B cell (primary cell): ENCODE results near the gene SNX20. TPM values are rescaled to one million over a fixed set of nuclear protein-coding genes. Genes with fewer than 3 reads are reported as not detected.

Source experiments
- ATAC-seq: fragments of 200-7000 bp; cut with Tn5 transposase; one replicate; pipeline ENCODE4 v1.10.0; 2021; ENCODE audit warnings: low read depth, mild to moderate bottlenecking, moderate number of reproducible peaks, moderate library complexity
- CTCF ChIA-PET: fragments of 350-600 bp; sonication (Branson Sonifier 250); formaldehyde crosslinking; loops from one replicate; lab custom pipeline; 2021; ENCODE audit warnings: antibody characterized with exemption, inconsistent platforms; lab: Charles Lee
- POLR2A ChIA-PET: fragments of 350-600 bp; sonication (Branson Sonifier 250); formaldehyde crosslinking; loops from one replicate; lab custom pipeline; 2021; ENCODE audit warnings: antibody characterized with exemption; lab: Charles Lee
- DNase-seq: peaks from one replicate; pipeline ENCODE4 v3.0.0; 2013
- H2AFZ ChIP-seq: 2 replicates; pipeline ENCODE4 v1.6.1; 2012; ENCODE audit warnings: mild to moderate bottlenecking, low read depth, low read length; ENCODE audit not compliant: insufficient read depth, poor library complexity, severe bottlenecking
- H3K27ac ChIP-seq, 2 donors: 1 replicate in 1 of 2; 2 replicates in 1 of 2; pipeline ENCODE4 v1.5.1; 2012 to 2013; ENCODE audit warnings: low read length in 2 of 2, mild to moderate bottlenecking in 2 of 2, moderate library complexity in 1 of 2
- H3K27me3 ChIP-seq, 4 experiments: fragments of 200-600 bp in 1 of 4; sonication (generic) in 1 of 4; replicated peaks in 1 of 4; 1 replicate in 2 of 4; 2 replicates in 2 of 4; pipeline versions ENCODE4 v1.6.1 to v1.7.0; 2013 to 2016; ENCODE audit warnings: low read length in 3 of 4, mild to moderate bottlenecking in 2 of 4, mixed read lengths in 1 of 4, moderate library complexity in 1 of 4; ENCODE audit not compliant: insufficient read depth in 4 of 4, control insufficient read depth in 3 of 4; ENCODE audit errors: control extremely low read depth in 1 of 4
- H3K36me3 ChIP-seq, 2 experiments: replicated peaks in 1 of 2; 1 replicate in 1 of 2; 2 replicates in 1 of 2; pipeline versions ENCODE4 v1.6.1 to v1.7.1; 2013; ENCODE audit warnings: low read length in 1 of 2; ENCODE audit not compliant: insufficient read depth in 2 of 2, control insufficient read depth in 1 of 2; ENCODE audit errors: control extremely low read depth in 1 of 2, extremely low read depth in 1 of 2
- H3K4me1 ChIP-seq, 2 donors: fragments of 200-600 bp in 1 of 2; sonication (generic) in 1 of 2; 1 replicate in 1 of 2; 2 replicates in 1 of 2; pipeline versions ENCODE4 v1.5.1 to v1.6.1; 2013 to 2017; ENCODE audit warnings: low read length in 2 of 2; ENCODE audit not compliant: control insufficient read depth in 2 of 2, insufficient read depth in 2 of 2
- H3K4me2 ChIP-seq: replicated peaks from 2 replicates; pipeline ENCODE3; 2012; ENCODE audit warnings: mild to moderate bottlenecking, low read depth, low read length; ENCODE audit not compliant: poor library complexity, severe bottlenecking
- H3K4me3 ChIP-seq, 5 experiments: fragments of 200-600 bp in 1 of 5; sonication (generic) in 1 of 5; 1 replicate in 3 of 5; 2 replicates in 2 of 5; pipeline versions ENCODE4 v1.5.1 to v1.7.0; 2011 to 2016; ENCODE audit warnings: low read length in 4 of 5, mild to moderate bottlenecking in 4 of 5, low read depth in 2 of 5, control low read depth in 1 of 5, moderate library complexity in 1 of 5; ENCODE audit not compliant: insufficient read depth in 1 of 5; ENCODE audit errors: control extremely low read depth in 1 of 5, extremely low read depth in 1 of 5
- H3K79me2 ChIP-seq: fragments of 200-600 bp; sonication (generic); one replicate; pipeline ENCODE4 v1.6.0; 2016; ENCODE audit warnings: low read length; ENCODE audit not compliant: control insufficient read depth, insufficient read depth
- H3K9ac ChIP-seq: fragments of 200-600 bp; sonication (generic); 2 replicates; pipeline ENCODE4 v1.6.1; 2017; ENCODE audit warnings: mild to moderate bottlenecking, low read length, moderate library complexity
- H3K9me3 ChIP-seq, 3 donors: one replicate each; pipeline versions ENCODE4 v1.6.1 to v1.7.1; 2013; ENCODE audit warnings: low read length in 2 of 3; ENCODE audit not compliant: control insufficient read depth in 2 of 3, insufficient read depth in 1 of 3; ENCODE audit errors: control extremely low read depth in 1 of 3
- H4K20me1 ChIP-seq: 2 replicates; pipeline ENCODE4 v1.6.0; 2012; ENCODE audit warnings: mild to moderate bottlenecking, low read length; ENCODE audit not compliant: insufficient read depth, control insufficient read depth, poor library complexity, severe bottlenecking
- H3K27ac Mint-ChIP-seq: one replicate; pipeline ENCODE4 v1.8.0; 2021; ENCODE audit warnings: mixed read lengths
- H3K27me3 Mint-ChIP-seq: one replicate; pipeline ENCODE4 v1.8.0; 2021; ENCODE audit warnings: mixed read lengths
- H3K4me1 Mint-ChIP-seq: one replicate; pipeline ENCODE4 v1.8.0; 2021; ENCODE audit warnings: mixed read lengths
- H3K4me3 Mint-ChIP-seq: one replicate; pipeline ENCODE4 v1.8.0; 2021; ENCODE audit warnings: mixed read lengths
- H3K9me3 Mint-ChIP-seq: one replicate; pipeline ENCODE4 v1.8.0; 2022; ENCODE audit warnings: mixed read lengths; ENCODE audit not compliant: insufficient read depth
- CTCF ChIP-seq: fragments of 200-600 bp; IDR thresholded peaks from one replicate; pipeline ENCODE4 v1.8.0; 2022; ENCODE audit warnings: antibody characterized with exemption, mild to moderate bottlenecking
- EZH2 ChIP-seq: IDR thresholded peaks from 2 replicates; pipeline ENCODE4 v1.6.1; 2012; ENCODE audit warnings: borderline replicate concordance, low read depth, mild to moderate bottlenecking, moderate library complexity, low read length; ENCODE audit not compliant: insufficient read depth, poor library complexity, severe bottlenecking
- WGBS: methylation state at CpG from one replicate; pipeline ENCODE4 v1.1.5; 2013; ENCODE audit warnings: missing lambda C conversion rate; ENCODE audit not compliant: insufficient coverage; 5-methylcytosine and 5-hydroxymethylcytosine counted together
- intact Hi-C: fragments of 100-400 bp; cut with micrococcal nuclease; formaldehyde crosslinking; loops from one replicate; pipeline ENCODE4 v1.10.0; 2022
- polyA plus RNA-seq: library from polyadenylated mRNA; depleted of rRNA; stranded (reverse); fragments of >200 nt; gene quantifications from 2 replicates; pipeline ENCODE4 v1.2.3, GENCODE V29; 2012
- total RNA-seq, 2 donors: library from RNA; stranded (reverse); fragments of 120-200 nt in 1 of 2; gene quantifications; 1 replicate in 1 of 2; 2 replicates in 1 of 2; pipeline versions ENCODE4 v1.2.3 to v1.2.4, GENCODE V29; 2013 to 2022

SNX20 gene
- total and polyA plus RNA-seq, 2 donors (not counting 1 experiment from before 2014, with no cell fraction given): 34.7 to 43.0 TPM

GRCh38 chr16:50668368-50669008, 12.6 kb downstream of the SNX20 start:
- peaks cover 0 to 33% of the 10 kb centered on the region in 2 experiments for H3K36me3 ChIP-seq
- no peaks in the 10 kb centered on the region for H3K27me3 ChIP-seq
- WGBS: 33% methylated on average over 1 of the region's 5 CpGs
- peak overlapping the region in 1 of 2 donors; percentile 45 for H3K27ac ChIP-seq
- H3K4me2 ChIP-seq: no peak overlapping the region
- no peak overlapping the region for H2AFZ ChIP-seq
- peaks cover 10 to 21% of the 10 kb centered on the region in 2 donors for H3K4me1 ChIP-seq
- Mint-ChIP-seq H3K9me3 (no peaks in the 10 kb centered on the region), H3K4me3 (no peak overlapping the region), H3K27me3 (no peaks in the 10 kb centered on the region), H3K4me1 (peaks cover 25% of the 10 kb centered on the region), H3K27ac (peak overlapping the region; percentile 60)
- TF ChIP-seq EZH2 (no peak), CTCF (no peak)
- H3K79me2 ChIP-seq: peaks cover 6% of the 10 kb centered on the region
- H4K20me1 ChIP-seq: no peaks in the 10 kb centered on the region
- no peak overlapping the region for H3K4me3 ChIP-seq
- ATAC-seq: no peak
- H3K9ac ChIP-seq: no peak overlapping the region
- peaks cover 2 to 26% (median 14%) of the 10 kb centered on the region in 3 donors for H3K9me3 ChIP-seq
- intact Hi-C loops: loop anchor here (5.0 kb wide), 1 partner anchor 641 kb away; the partner anchor contains the start of gene CNEP1R1
- DNase-seq: no peak
- ChIA-PET CTCF (interaction anchor here (0.6 to 9.5 kb wide), 14 partner anchors 8 to 643 kb away, joined by 3 to 154 read pairs (median 4); partner anchors contain the start of genes BRD7, CNEP1R1, CYLD and SNX20), POLR2A (interaction anchor here (0.7 kb wide), 1 partner anchor 15 kb away, joined by 3 read pairs; no protein-coding TSS in a partner anchor)
